Transverse colon (tissue), 4 donors: ENCODE results near the gene SLC8A3.

Experiments used
- EP300 ChIP-seq: sonication (generic); formaldehyde crosslinking; IDR thresholded peaks from one replicate; pipeline ENCODE4 v1.6.1; 2017; ENCODE audit warnings: antibody characterized with exemption, low read depth
- POLR2A ChIP-seq: fragments of 450-650 bp; IDR thresholded peaks from one replicate; pipeline ENCODE4 v1.6.1; 2016; ENCODE audit warnings: antibody characterized with exemption, mild to moderate bottlenecking, moderate library complexity
- POLR2AphosphoS5 ChIP-seq, 3 donors: sonication (generic); formaldehyde crosslinking; IDR thresholded peaks; one replicate each; pipeline ENCODE4 v1.6.1; 2016; ENCODE audit warnings: antibody characterized with exemption in 3 of 3
- TF ChIP-seq, protein P1 (sequence below), 5 experiments: fragments of 200-600 bp in 3 of 5; fragments of 450-650 bp in 2 of 5; sonication (generic) in 3 of 5; IDR thresholded peaks; 1 replicate in 2 of 5; 2 replicates in 3 of 5; pipeline ENCODE4 v1.5.1; 2016 to 2017; ENCODE audit warnings: antibody characterized with exemption in 5 of 5, inconsistent platforms in 3 of 5, mild to moderate bottlenecking in 2 of 5, moderate library complexity in 1 of 5

DNA sequence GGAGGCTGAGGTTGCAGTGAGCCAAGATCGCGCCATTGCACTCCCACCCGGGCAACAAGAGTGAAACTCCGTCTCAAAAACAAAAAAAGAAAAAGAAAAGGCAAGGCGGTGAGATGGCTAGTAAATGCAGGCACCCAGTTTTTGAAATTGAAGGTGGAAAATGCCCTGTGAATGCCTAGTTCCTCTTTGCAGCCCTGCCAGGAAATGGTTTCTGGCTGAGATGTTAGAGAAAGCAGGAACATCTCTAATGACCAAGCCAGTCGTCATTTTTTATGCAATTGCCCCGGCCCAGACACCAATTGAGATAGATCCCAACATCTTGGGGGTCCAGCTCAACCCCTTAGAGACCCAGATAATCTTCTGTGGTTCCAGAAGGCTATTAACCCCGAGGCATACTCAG lies 17.0 kb downstream of the SLC8A3 start:
- TF ChIP-seq POLR2A: no peak
- no peak for TF ChIP-seq EP300
- TF ChIP-seq, protein P1, sequence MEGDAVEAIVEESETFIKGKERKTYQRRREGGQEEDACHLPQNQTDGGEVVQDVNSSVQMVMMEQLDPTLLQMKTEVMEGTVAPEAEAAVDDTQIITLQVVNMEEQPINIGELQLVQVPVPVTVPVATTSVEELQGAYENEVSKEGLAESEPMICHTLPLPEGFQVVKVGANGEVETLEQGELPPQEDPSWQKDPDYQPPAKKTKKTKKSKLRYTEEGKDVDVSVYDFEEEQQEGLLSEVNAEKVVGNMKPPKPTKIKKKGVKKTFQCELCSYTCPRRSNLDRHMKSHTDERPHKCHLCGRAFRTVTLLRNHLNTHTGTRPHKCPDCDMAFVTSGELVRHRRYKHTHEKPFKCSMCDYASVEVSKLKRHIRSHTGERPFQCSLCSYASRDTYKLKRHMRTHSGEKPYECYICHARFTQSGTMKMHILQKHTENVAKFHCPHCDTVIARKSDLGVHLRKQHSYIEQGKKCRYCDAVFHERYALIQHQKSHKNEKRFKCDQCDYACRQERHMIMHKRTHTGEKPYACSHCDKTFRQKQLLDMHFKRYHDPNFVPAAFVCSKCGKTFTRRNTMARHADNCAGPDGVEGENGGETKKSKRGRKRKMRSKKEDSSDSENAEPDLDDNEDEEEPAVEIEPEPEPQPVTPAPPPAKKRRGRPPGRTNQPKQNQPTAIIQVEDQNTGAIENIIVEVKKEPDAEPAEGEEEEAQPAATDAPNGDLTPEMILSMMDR (IDR thresholded peaks at IDR 0.05): no peak
- no peak for TF ChIP-seq POLR2AphosphoS5 (IDR thresholded peaks at IDR 0.05)
